HEK293 (cell line): ENCODE measurements around the gene C20orf204.

Experiments
- CTCF ChIA-PET: fragments of 350-600 bp; formaldehyde crosslinking; extraction: SDS; loops from one replicate; lab custom pipeline; 2021; ENCODE audit warnings: antibody characterized with exemption; lab: Yijun Ruan, JAX
- POLR2A ChIA-PET: fragments of 300-600 bp; formaldehyde crosslinking; extraction: SDS; loops from one replicate; lab custom pipeline; 2020; ENCODE audit warnings: antibody characterized with exemption, inconsistent platforms; lab: Yijun Ruan, JAX
- H3K27ac ChIP-seq: fragments of 200-500 bp; sonication (Bioruptor generic); 2 replicates; pipeline ENCODE4 v1.5.1; 2014; ENCODE audit warnings: low read depth, low read length, control low read depth, inconsistent platforms; ENCODE audit errors: extremely low read depth
- H3K36me3 ChIP-seq, 2 experiments: fragments of 200-500 bp in 1 of 2; sonication (Bioruptor generic) in 1 of 2; 1 replicate in 1 of 2; 2 replicates in 1 of 2; pipeline ENCODE4 v1.5.1; 2014 to 2017; ENCODE audit warnings: inconsistent platforms in 2 of 2, low read length in 2 of 2; ENCODE audit not compliant: control insufficient read depth in 2 of 2, insufficient read depth in 1 of 2
- H3K4me1 ChIP-seq: fragments of 200-500 bp; sonication (Bioruptor generic); 2 replicates; pipeline ENCODE4 v1.5.1; 2014; ENCODE audit warnings: mild to moderate bottlenecking, low read length, inconsistent platforms; ENCODE audit not compliant: control insufficient read depth, insufficient read depth
- H3K4me3 ChIP-seq: 2 replicates; pipeline ENCODE4 v1.5.1; 2011; ENCODE audit warnings: low read depth, mild to moderate bottlenecking, control low read depth, low read length, moderate library complexity
- H3K9me3 ChIP-seq: fragments of 200-500 bp; sonication (Bioruptor generic); 2 replicates; pipeline ENCODE4 v1.5.1; 2014; ENCODE audit warnings: low read depth, low read length, inconsistent platforms; ENCODE audit not compliant: control insufficient read depth, insufficient read depth
- IKZF3 ChIP-seq: fragments of 450-650 bp; IDR thresholded peaks from 2 replicates; pipeline ENCODE4 v1.5.0; 2018; ENCODE audit warnings: missing biosample characterization, mild to moderate bottlenecking, missing genetic modification characterization, moderate library complexity
- KLF1 ChIP-seq: fragments of 450-650 bp; formaldehyde crosslinking; IDR thresholded peaks from 2 replicates; pipeline ENCODE4 v1.5.1; 2016; ENCODE audit warnings: missing biosample characterization, missing genetic modification characterization
- KLF16 ChIP-seq: fragments of 450-650 bp; formaldehyde crosslinking; IDR thresholded peaks from 2 replicates; pipeline ENCODE4 v1.5.1; 2017; ENCODE audit warnings: missing biosample characterization, missing genetic modification characterization
- OVOL3 ChIP-seq: fragments of 450-650 bp; formaldehyde crosslinking; IDR thresholded peaks from 2 replicates; pipeline ENCODE4 v1.5.1; 2016; ENCODE audit warnings: missing biosample characterization, missing genetic modification characterization
- PRDM1 ChIP-seq: fragments of 450-650 bp; formaldehyde crosslinking; IDR thresholded peaks from 2 replicates; pipeline ENCODE4; 2016; ENCODE audit warnings: missing biosample characterization, missing genetic modification characterization
- PRDM10 ChIP-seq: fragments of 450-650 bp; formaldehyde crosslinking; IDR thresholded peaks from 2 replicates; pipeline ENCODE4 v1.5.1; 2016; ENCODE audit warnings: missing biosample characterization, missing genetic modification characterization
- REPIN1 ChIP-seq: fragments of 450-650 bp; formaldehyde crosslinking; IDR thresholded peaks from 2 replicates; pipeline ENCODE4 v1.5.1; 2017; ENCODE audit warnings: missing biosample characterization, missing genetic modification characterization, low read depth
- TCF7L2 ChIP-seq: IDR thresholded peaks from 2 replicates; pipeline ENCODE4 v1.6.1; 2011; ENCODE audit warnings: low read depth, mild to moderate bottlenecking, inconsistent platforms, low read length, moderate library complexity, borderline replicate concordance
- ZBTB20 ChIP-seq: fragments of 450-650 bp; formaldehyde crosslinking; IDR thresholded peaks from 2 replicates; pipeline ENCODE4 v1.5.1; 2016; ENCODE audit warnings: missing biosample characterization, missing genetic modification characterization
- ZFHX2 ChIP-seq: fragments of 450-650 bp; formaldehyde crosslinking; conservative IDR thresholded peaks from 2 replicates; pipeline ENCODE4 v1.5.1; 2016; ENCODE audit warnings: missing biosample characterization, missing genetic modification characterization
- ZNF121 ChIP-seq: fragments of 450-650 bp; formaldehyde crosslinking; IDR thresholded peaks from 2 replicates; pipeline ENCODE4 v1.5.1; 2016; ENCODE audit warnings: missing biosample characterization, missing genetic modification characterization
- ZNF19 ChIP-seq: fragments of 450-650 bp; formaldehyde crosslinking; IDR thresholded peaks from 2 replicates; pipeline ENCODE4; 2016; ENCODE audit warnings: missing biosample characterization, missing genetic modification characterization, low read depth
- ZNF341 ChIP-seq: fragments of 450-650 bp; formaldehyde crosslinking; IDR thresholded peaks from 2 replicates; pipeline ENCODE4; 2016; ENCODE audit warnings: low read depth, missing biosample characterization, missing genetic modification characterization
- ZNF37A ChIP-seq: fragments of 450-650 bp; IDR thresholded peaks from 2 replicates; pipeline ENCODE4 v1.5.1; 2018; ENCODE audit warnings: missing biosample characterization, missing genetic modification characterization
- ZNF426 ChIP-seq: fragments of 450-650 bp; formaldehyde crosslinking; IDR thresholded peaks from 2 replicates; pipeline ENCODE4 v1.5.1; 2017; ENCODE audit warnings: missing biosample characterization, missing genetic modification characterization, mild to moderate bottlenecking, inconsistent platforms, moderate library complexity
- ZNF610 ChIP-seq: fragments of 450-650 bp; formaldehyde crosslinking; IDR thresholded peaks from 2 replicates; pipeline ENCODE4 v1.5.1; 2016; ENCODE audit warnings: missing biosample characterization, missing genetic modification characterization, borderline replicate concordance
- ZNF658 ChIP-seq: fragments of 450-650 bp; formaldehyde crosslinking; IDR thresholded peaks from 2 replicates; pipeline ENCODE4; 2016; ENCODE audit warnings: missing biosample characterization, missing genetic modification characterization
- ZNF664 ChIP-seq: fragments of 450-650 bp; formaldehyde crosslinking; IDR thresholded peaks from 2 replicates; pipeline ENCODE4 v1.5.1; 2016; ENCODE audit warnings: missing biosample characterization, missing genetic modification characterization
- ZNF768 ChIP-seq: fragments of 450-650 bp; formaldehyde crosslinking; IDR thresholded peaks from 2 replicates; pipeline ENCODE4 v1.5.1; 2018; ENCODE audit warnings: missing biosample characterization, mild to moderate bottlenecking, missing genetic modification characterization
- ZNF776 ChIP-seq: fragments of 450-650 bp; formaldehyde crosslinking; IDR thresholded peaks from 2 replicates; pipeline ENCODE4 v1.5.0; 2017; ENCODE audit warnings: missing biosample characterization, missing genetic modification characterization, borderline replicate concordance
- ZSCAN18 ChIP-seq: fragments of 450-650 bp; formaldehyde crosslinking; IDR thresholded peaks from 2 replicates; pipeline ENCODE4 v1.5.1; 2016; ENCODE audit warnings: missing biosample characterization, missing genetic modification characterization
- ZSCAN23 ChIP-seq: fragments of 450-650 bp; formaldehyde crosslinking; IDR thresholded peaks from 2 replicates; pipeline ENCODE4 v1.5.1; 2016; ENCODE audit warnings: missing biosample characterization, missing genetic modification characterization

Gene C20orf204

GRCh38 chr20:64009811-64010387 lies 26.1 kb upstream of the C20orf204 start:
- CTCF ChIA-PET: interaction anchor here (0.5 kb wide), 1 partner anchor 298 kb away, joined by 5 read pairs; no protein-coding TSS in a partner anchor
- TF ChIP-seq OVOL3 (tag by site-specific recombination) (no peak), PRDM1 (no peak), ZSCAN18 (tag by site-specific recombination) (no peak), ZSCAN23 (tag by site-specific recombination) (no peak), ZNF341 (tag by site-specific recombination) (no peak), ZNF768 (tag by site-specific recombination) (no peak), TCF7L2 (no peak), ZNF776 (tag by site-specific recombination) (no peak), ZNF426 (tag by site-specific recombination) (no peak), REPIN1 (tag by site-specific recombination) (no peak), ZNF664 (tag by site-specific recombination) (no peak), ZNF610 (tag by site-specific recombination) (no peak), ZBTB20 (tag by site-specific recombination) (no peak), ZFHX2 (no peak), KLF1 (tag by site-specific recombination) (no peak), ZNF19 (tag by site-specific recombination) (no peak), KLF16 (tag by site-specific recombination) (no peak), PRDM10 (no peak)

GRCh38 chr20:64010711-64011237 lies 25.2 kb upstream of the C20orf204 start:
- ChIA-PET CTCF (interaction anchor here (0.5 kb wide), 1 partner anchor 299 kb away, joined by 5 read pairs; no protein-coding TSS in a partner anchor), POLR2A (no interaction called here)
- no peak for TF ChIP-seq ZNF658 (tag by site-specific recombination)
- no peak for TF ChIP-seq ZNF37A (tag by site-specific recombination)
- no peak for TF ChIP-seq ZNF121 (tag by site-specific recombination)
- no peak for TF ChIP-seq IKZF3 (tag by site-specific recombination)
- H3K27ac ChIP-seq: no peak overlapping the region
- H3K4me3 ChIP-seq: no peak overlapping the region
- H3K4me1 ChIP-seq: no peaks in the 10 kb centered on the region
- no peaks in the 10 kb centered on the region for H3K9me3 ChIP-seq
- peaks cover 37 to 81% of the 10 kb centered on the region in 2 experiments for H3K36me3 ChIP-seq

More at GRCh38 chr20:64009811-64010387, 26.1 kb upstream of the C20orf204 start:
- Histone ChIP-seq H3K36me3 (peaks cover 34 to 81% of the 10 kb centered on the region in 2 experiments), H3K27ac (no peak overlapping the region), H3K9me3 (no peaks in the 10 kb centered on the region), H3K4me1 (no peaks in the 10 kb centered on the region), H3K4me3 (no peak overlapping the region)
- POLR2A ChIA-PET: no interaction called here
